OCI-LY1 (cell line): ENCODE measurements around the gene ANTKMT.

Experiments used
- EZH2 ChIP-seq: fragments of 200-600 bp; sonication (generic), shearing (Covaris generic); IDR thresholded peaks from 2 replicates; pipeline ENCODE4 v1.8.0; 2017; ENCODE audit warnings: borderline replicate concordance, mixed run types, mild to moderate bottlenecking, antibody characterized with exemption, low read length, moderate library complexity, mixed read lengths
- TF ChIP-seq, protein P1 (sequence below): fragments of 200-600 bp; sonication (generic), shearing (Covaris generic); IDR thresholded peaks from 2 replicates; pipeline ENCODE4 v1.5.1; 2017; ENCODE audit warnings: mild to moderate bottlenecking, antibody characterized with exemption, low read length, moderate library complexity, mixed read lengths

DNA sequence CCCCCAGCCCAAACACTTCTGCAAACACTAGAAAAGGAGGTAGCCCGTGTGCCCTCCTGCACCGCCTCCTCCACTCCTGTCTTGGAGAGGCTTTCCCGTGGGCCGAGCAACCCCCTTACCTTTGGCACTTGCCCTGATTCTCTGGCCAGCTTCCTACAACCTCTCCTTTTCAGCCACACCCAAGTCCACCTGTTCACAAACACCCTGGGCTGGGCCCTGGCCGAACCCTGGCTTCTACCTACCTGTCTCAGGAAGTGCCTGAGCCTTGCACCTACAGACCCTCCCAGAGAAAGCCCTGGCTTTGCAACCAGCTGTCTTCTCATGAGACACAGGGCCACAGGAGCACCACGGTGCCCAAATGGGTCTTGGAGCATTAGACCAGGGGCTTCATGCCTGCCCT, 2.0 kb upstream of the ANTKMT start:
- TF ChIP-seq, protein P1, sequence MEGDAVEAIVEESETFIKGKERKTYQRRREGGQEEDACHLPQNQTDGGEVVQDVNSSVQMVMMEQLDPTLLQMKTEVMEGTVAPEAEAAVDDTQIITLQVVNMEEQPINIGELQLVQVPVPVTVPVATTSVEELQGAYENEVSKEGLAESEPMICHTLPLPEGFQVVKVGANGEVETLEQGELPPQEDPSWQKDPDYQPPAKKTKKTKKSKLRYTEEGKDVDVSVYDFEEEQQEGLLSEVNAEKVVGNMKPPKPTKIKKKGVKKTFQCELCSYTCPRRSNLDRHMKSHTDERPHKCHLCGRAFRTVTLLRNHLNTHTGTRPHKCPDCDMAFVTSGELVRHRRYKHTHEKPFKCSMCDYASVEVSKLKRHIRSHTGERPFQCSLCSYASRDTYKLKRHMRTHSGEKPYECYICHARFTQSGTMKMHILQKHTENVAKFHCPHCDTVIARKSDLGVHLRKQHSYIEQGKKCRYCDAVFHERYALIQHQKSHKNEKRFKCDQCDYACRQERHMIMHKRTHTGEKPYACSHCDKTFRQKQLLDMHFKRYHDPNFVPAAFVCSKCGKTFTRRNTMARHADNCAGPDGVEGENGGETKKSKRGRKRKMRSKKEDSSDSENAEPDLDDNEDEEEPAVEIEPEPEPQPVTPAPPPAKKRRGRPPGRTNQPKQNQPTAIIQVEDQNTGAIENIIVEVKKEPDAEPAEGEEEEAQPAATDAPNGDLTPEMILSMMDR = no peak
- TF ChIP-seq EZH2 = no peak
